Lung (tissue), 12 donors: ENCODE data around the gene TAF1B. TPM values are rescaled to one million over a fixed set of nuclear protein-coding genes. Genes with fewer than 3 reads are reported as not detected.

ENCODE experiments used
- ATAC-seq: fragments of 200-7000 bp; cut with Tn5 transposase; one replicate; pipeline ENCODE4 v1.9.1; 2020; ENCODE audit warnings: moderate number of reproducible peaks; ENCODE audit not compliant: insufficient read depth, low FRiP score
- DNase-seq, 3 donors: peaks; one replicate each; pipeline ENCODE4 v3.0.0-alpha.2; 2013 to 2017
- H3K27ac ChIP-seq, 2 donors: one replicate each; pipeline ENCODE4 v1.5.1; 2013; ENCODE audit warnings: mild to moderate bottlenecking in 2 of 2, moderate library complexity in 2 of 2, control low read depth in 1 of 2, inconsistent platforms in 1 of 2, low read depth in 1 of 2, low read length in 1 of 2
- H3K27me3 ChIP-seq, 3 donors: one replicate each; pipeline ENCODE4 v1.5.1; 2013; ENCODE audit warnings: low read length in 2 of 3; ENCODE audit not compliant: control insufficient read depth in 3 of 3, insufficient read depth in 3 of 3
- H3K36me3 ChIP-seq, 4 donors: one replicate each; pipeline ENCODE4 v1.5.1; 2013; ENCODE audit warnings: low read length in 4 of 4, mild to moderate bottlenecking in 1 of 4, moderate library complexity in 1 of 4; ENCODE audit not compliant: control insufficient read depth in 4 of 4, insufficient read depth in 4 of 4
- H3K4me1 ChIP-seq, 5 donors: one replicate each; pipeline ENCODE4 v1.5.1; 2013; ENCODE audit warnings: low read length in 5 of 5, mild to moderate bottlenecking in 2 of 5, moderate library complexity in 1 of 5; ENCODE audit not compliant: control insufficient read depth in 5 of 5, insufficient read depth in 5 of 5
- H3K4me3 ChIP-seq: one replicate; pipeline ENCODE4 v1.5.1; 2013; ENCODE audit warnings: mild to moderate bottlenecking, control low read depth, moderate library complexity
- H3K9ac ChIP-seq, 2 donors: one replicate each; pipeline ENCODE4 v1.5.1; 2013; ENCODE audit warnings: low read length in 2 of 2, control low read depth in 1 of 2; ENCODE audit not compliant: insufficient read depth in 1 of 2
- H3K9me3 ChIP-seq, 4 donors: one replicate each; pipeline ENCODE4 v1.5.1; 2013; ENCODE audit warnings: low read length in 3 of 4, mild to moderate bottlenecking in 1 of 4, moderate library complexity in 1 of 4; ENCODE audit not compliant: control insufficient read depth in 4 of 4, insufficient read depth in 3 of 4
- WGBS, 2 donors: extraction: QIAGEN DNeasy Blood & Tissue Kit; methylation state at CpG; one replicate each; pipeline ENCODE4 v1.1.7; 2013; 5-methylcytosine and 5-hydroxymethylcytosine counted together
- polyA plus RNA-seq, 2 donors: library from polyadenylated mRNA; stranded (reverse); fragments of 200-250 nt; gene quantifications; one replicate each; pipeline ENCODE4 v1.2.1, GENCODE V29; 2013
- total RNA-seq, 2 donors: library from RNA; depleted of rRNA in 1 of 2; stranded (reverse); fragments of >200 nt in 1 of 2; gene quantifications; one replicate each; pipeline ENCODE4 v1.2.1, GENCODE V29; 2014 to 2021
- TF ChIP-seq, protein P1 (sequence below): IDR thresholded peaks from 2 replicates; pipeline ENCODE4 v1.5.1; 2012; ENCODE audit warnings: mild to moderate bottlenecking; ENCODE audit errors: control extremely low read depth, extremely low read depth
- donor health status: control.
- donor health status: control.
- donor health status: Bipolar disorder and iron deficiency.
- donor health status: healthy.
- donor health status: DM: yes; HTN: yes; CAD: no.

The TAF1B gene
- total and polyA plus RNA-seq, 4 donors = 6.1 to 46.3 (median 14.9) TPM

DNA sequence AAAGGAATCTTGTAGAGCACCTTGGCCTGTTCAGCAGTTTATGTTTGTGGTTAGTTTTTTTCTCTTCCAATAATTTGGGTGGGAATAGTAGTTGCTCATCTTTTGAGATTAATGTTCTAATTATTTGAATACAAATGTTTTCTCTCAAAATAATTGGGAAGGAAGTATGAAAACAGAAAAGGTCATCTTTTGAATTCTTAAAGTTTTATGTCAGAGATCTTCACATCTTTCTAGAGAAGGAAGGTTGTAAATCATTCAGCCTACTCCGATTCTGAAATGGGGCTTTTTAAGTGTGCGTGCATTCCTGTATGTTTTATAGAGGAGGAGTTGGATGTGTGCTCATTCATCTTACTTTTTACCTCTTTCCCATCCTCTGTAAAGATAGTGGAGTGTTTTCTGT is 137.2 kb downstream of the TAF1B start:
- H3K27ac ChIP-seq = no peak overlapping the region
- H3K4me1 ChIP-seq = peaks cover 0 to 14% (median 0%) of the 10 kb centered on the region in 5 donors
- H3K27me3 ChIP-seq = peaks cover 0 to 9% (median 7%) of the 10 kb centered on the region in 3 donors
- ATAC-seq = no peak
- H3K4me3 ChIP-seq = no peak overlapping the region
- H3K36me3 ChIP-seq = no peaks in the 10 kb centered on the region
- TF ChIP-seq, protein P1, sequence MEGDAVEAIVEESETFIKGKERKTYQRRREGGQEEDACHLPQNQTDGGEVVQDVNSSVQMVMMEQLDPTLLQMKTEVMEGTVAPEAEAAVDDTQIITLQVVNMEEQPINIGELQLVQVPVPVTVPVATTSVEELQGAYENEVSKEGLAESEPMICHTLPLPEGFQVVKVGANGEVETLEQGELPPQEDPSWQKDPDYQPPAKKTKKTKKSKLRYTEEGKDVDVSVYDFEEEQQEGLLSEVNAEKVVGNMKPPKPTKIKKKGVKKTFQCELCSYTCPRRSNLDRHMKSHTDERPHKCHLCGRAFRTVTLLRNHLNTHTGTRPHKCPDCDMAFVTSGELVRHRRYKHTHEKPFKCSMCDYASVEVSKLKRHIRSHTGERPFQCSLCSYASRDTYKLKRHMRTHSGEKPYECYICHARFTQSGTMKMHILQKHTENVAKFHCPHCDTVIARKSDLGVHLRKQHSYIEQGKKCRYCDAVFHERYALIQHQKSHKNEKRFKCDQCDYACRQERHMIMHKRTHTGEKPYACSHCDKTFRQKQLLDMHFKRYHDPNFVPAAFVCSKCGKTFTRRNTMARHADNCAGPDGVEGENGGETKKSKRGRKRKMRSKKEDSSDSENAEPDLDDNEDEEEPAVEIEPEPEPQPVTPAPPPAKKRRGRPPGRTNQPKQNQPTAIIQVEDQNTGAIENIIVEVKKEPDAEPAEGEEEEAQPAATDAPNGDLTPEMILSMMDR = no peak
- no peaks in the 10 kb centered on the region for H3K9me3 ChIP-seq
- no peak for DNase-seq
- 86 to 87% methylated on average over 2 of the region's 2 CpGs for WGBS, 2 donors
- no peak overlapping the region for H3K9ac ChIP-seq

DNA sequence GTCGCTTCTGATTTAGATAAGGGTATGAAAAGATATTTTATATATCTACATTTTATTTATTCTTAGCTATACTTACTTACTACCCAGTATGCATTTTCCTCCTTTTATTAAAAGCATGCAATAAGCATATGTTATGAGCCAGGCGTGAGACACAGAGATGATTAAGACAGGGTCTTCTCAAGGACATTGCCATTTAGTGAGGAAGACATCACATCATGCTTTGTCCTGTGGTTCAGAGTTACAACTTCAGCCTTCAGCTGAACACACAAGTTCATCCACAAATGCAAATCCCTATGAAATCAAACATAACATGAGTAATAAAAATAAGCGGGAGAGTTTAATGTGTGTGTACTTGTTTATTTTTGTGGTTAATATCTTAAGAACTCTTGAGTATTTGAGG is 138.4 kb downstream of the TAF1B start:
- no peak overlapping the region for H3K4me3 ChIP-seq

DNA sequence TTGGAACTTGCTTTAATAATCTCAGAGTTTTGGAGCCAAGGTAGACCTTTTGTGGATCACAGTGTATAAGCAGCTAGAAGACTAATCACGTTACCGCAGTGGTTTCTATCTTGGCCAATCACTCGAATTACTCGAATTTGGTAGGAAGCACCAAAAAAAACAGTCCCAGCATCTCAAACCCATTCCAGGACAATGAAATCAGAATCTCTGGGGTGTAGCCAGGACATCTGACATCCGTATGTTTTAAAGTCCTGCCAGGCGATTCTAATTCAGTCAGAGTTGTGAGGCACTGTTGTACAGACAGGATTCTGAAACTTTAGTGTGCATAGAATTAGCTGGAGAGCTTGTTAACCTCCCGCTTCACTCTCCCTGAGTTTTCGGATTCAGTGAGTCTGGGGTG is 139.0 kb downstream of the TAF1B start:
- no peak overlapping the region for H3K27ac ChIP-seq
- H3K4me3 ChIP-seq = no peak overlapping the region
- no peak overlapping the region for H3K9ac ChIP-seq
- peaks cover 0 to under 1% (median 0%) of the 10 kb centered on the region in 4 donors for H3K36me3 ChIP-seq
- ATAC-seq (no peak), DNase-seq (no peak)
- H3K4me1 ChIP-seq = peaks cover 0 to 9% (median 0%) of the 10 kb centered on the region in 5 donors
- no peaks in the 10 kb centered on the region for H3K9me3 ChIP-seq
- WGBS, 2 donors = 81 to 87% methylated on average over 8 of the region's 8 CpGs
- peaks cover 0 to 9% (median 7%) of the 10 kb centered on the region in 3 donors for H3K27me3 ChIP-seq
- TF ChIP-seq, protein P1 = no peak

More for the DNA sequence above, 138.4 kb downstream of the TAF1B start:
- Histone ChIP-seq H3K4me1 (peaks cover 0 to 9% (median 0%) of the 10 kb centered on the region in 5 donors), H3K9ac (no peak overlapping the region), H3K27me3 (peaks cover 0 to 9% (median 7%) of the 10 kb centered on the region in 3 donors), H3K36me3 (no peaks in the 10 kb centered on the region), H3K9me3 (no peaks in the 10 kb centered on the region), H3K27ac (no peak overlapping the region)
- TF ChIP-seq, protein P1 = no peak
- no peak for ATAC-seq
- no peak for DNase-seq
- 82 to 91% methylated on average over 3 of the region's 3 CpGs for WGBS, 2 donors

DNA sequence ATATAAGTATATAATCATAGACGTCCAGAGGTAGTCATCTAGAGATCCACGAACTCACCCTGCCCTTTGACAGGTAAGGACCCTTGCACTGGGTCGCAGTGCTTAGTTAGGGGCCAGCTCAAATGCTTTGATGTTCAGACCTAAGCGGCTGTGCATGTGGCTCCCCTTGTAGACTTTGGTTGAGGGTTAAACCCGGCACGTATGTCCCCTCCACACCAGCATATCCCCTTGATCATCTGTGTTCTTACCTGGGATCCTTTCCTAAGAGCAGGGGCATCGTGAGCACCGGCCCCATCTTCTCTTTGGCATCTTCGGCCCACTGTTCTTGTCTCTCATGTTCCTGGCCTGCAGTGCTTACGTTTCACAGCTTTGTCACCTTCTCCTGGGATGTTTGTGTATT is 139.6 kb downstream of the TAF1B start:
- ATAC-seq = no peak
- H3K4me1 ChIP-seq = peaks cover 0 to 9% (median 0%) of the 10 kb centered on the region in 5 donors
- WGBS, 2 donors = 93 to 96% methylated on average over 10 of the region's 10 CpGs
- H3K36me3 ChIP-seq = peaks cover 0 to 4% (median 0%) of the 10 kb centered on the region in 4 donors
- TF ChIP-seq, protein P1 = no peak
- no peaks in the 10 kb centered on the region for H3K9me3 ChIP-seq
- H3K27ac ChIP-seq = no peak overlapping the region
- H3K9ac ChIP-seq = no peak overlapping the region
- peaks cover 0 to 9% (median 7%) of the 10 kb centered on the region in 3 donors for H3K27me3 ChIP-seq
- no peak overlapping the region for H3K4me3 ChIP-seq
- no peak for DNase-seq
